Stimulated activated CD4-positive, alpha-beta T cell treated with anti-CD3 and anti-CD28 coated beads, TNF-alpha, amount 100 ng/mL, for 24 hours (primary cell): ENCODE results near the gene UBAC2.

ENCODE experiments used
- DNase-seq, 3 experiments: peaks; one replicate each; pipeline ENCODE4 v3.0.0-alpha.2; 2020; ENCODE audit warnings: low read depth in 3 of 3

The UBAC2 gene

DNA sequence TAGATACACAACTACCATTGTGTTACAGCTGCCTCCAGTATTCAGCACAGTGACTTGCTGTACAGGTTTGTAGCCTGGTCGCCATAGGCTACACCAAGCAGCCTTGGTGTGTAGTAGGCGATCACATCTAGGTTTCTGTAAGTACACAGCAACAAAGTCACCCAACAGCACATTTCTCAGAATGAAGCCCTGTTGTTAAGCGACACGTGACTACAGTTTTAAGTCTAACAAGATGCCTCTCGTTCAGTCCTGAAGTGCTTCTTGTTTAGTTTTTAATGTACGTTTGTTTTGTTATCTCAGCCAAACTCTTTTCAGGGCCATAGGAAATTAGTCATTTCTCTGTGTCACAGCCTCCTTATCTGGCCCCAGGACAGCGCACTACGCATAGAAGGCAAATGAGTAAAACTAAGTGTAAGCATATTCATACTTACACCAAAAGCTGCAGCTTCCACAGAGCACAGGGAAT, 156.5 kb downstream of the UBAC2 start:
- DNase-seq: no peak

DNA sequence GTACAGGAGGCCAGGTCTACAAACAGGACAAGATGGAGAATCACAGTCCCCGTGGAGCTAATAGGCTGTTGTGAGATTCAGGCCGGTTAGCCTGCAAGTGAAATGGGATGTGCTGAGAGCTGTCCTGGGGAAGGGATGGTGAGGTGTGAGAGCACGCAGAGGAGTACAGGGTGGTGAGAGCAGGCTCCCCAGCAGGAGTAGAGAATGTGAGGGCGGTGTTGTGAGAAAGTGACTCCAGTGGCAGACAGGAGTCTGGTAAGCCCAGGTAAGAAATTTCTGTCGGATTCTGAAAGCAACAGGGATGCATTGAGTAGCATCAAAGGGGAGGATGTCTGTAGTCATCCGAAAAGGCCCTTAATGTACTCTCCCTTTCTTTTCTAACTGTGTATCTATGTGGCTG, 157.3 kb downstream of the UBAC2 start:
- DNase-seq: no peak

DNA sequence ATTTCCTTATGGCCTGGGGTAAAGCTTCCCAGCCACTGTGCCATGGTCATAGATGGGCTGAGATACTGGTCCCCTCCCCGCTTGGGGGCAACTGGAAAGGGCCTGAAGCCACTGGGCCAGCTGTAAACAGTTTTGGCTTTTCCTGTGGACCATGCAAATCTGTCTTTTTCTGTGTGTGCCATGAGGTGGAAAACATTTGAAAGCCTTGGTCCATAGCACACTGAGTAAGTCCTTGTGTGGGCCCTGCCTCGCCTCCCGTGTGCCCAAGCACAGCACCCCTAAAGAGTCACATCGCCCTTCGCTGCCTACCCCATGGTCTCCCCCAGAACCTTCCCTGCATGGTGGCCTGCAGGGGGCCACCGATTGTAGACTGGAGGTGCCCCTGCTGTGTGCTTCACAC, 158.9 kb downstream of the UBAC2 start:
- DNase-seq: no peak

DNA sequence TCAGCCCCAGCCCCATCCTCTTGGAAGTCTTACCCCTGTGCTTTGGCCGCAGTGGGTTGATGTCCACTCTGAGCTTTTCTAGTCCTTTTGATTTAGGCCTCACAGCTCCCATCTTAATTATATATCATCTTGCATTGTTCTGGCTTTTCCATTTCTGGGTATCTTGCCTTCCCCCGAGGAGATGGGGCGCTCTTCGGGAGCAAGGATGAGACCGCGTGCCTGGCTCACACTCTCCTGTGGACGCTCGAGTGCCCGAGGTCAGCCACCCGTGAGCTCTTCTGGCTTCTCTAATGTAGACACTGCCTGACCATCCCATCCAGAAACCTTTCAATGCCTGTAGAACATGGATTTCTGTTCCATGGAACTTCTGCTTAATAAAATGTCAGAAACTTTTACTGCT, 160.0 kb downstream of the UBAC2 start:
- DNase-seq: no peak

- DNase-seq: no peak
Measured at GRCh38 chr13:99361197-99361596, 160.5 kb downstream of the UBAC2 start.

DNA sequence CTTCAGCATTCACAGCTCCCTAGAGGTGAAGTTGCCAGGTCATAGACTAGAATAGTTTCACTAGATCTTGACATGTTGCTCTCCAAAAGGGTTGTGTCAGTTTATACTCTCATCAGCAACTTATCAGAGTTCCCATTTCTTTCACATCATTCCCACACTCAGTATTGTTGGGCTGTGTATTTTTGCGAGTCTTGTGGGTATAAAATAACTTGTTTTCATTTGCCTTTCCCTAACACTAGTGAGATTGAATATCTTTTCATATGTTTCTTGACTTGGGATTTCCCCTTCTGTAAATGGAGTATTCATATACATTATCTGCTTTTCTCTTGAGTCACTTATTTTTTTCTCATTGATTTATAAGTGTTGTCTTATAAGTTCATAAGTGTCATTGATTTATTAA, 161.7 kb downstream of the UBAC2 start:
- no peak for DNase-seq

- DNase-seq: no peak
Measured at GRCh38 chr13:99363391-99363790, 162.7 kb downstream of the UBAC2 start.

GRCh38 chr13:99363949-99364348, 163.3 kb downstream of the UBAC2 start:
- DNase-seq: no peak

- DNase-seq: no peak
Measured at GRCh38 chr13:99366075-99366987, 165.7 kb downstream of the UBAC2 start.

DNA sequence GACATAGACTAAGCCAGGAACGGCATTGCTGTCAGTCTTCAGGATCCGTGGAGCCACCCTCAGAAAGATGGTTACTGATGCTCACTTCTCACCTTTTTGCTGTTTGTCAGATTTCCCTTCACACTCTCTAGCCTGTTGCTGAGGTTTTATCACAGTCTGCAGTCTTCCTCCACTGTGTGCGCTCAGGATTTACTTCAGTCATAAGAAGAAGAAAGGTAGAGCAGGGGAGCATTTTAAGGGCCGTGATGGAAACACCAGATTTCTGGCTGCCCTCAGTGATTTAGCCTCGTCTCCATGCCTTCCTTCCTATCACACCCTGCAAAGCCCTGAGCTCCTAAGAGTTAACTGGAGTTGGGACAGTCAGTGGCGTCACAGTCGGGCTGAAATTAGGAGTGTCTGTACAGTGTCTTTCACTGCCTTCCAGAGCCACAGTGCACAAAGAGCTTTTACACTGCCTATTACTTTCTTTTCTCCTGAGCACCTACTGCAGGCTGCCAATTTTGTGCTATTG, 166.5 kb downstream of the UBAC2 start:
- DNase-seq: no peak

GRCh38 chr13:99367663-99368448, 167.2 kb downstream of the UBAC2 start:
- no peak for DNase-seq

- DNase-seq: no peak
Measured at GRCh38 chr13:99370481-99371275, 170.0 kb downstream of the UBAC2 start.

GRCh38 chr13:99371956-99372355, 171.3 kb downstream of the UBAC2 start:
- no peak for DNase-seq

DNA sequence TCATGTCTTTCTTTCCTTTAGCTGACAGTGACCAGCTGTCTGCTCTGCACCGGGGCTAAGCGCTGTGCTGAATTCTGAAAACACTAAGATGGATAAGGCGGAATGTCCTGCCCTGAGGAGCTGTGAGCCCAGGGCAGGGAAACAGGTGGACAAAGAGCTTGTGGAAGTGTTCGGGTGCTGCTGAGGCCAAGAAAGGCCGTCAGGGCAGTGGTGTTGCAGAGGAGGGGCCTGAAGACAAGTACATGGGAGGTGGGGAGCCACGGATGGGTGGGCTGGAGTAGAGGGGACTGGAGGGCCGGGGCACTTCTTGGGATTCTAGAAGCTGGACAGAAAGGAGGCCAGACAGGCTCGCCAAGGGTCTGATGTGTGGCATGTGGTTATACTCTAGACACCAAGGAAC, 172.8 kb downstream of the UBAC2 start:
- DNase-seq: no peak

GRCh38 chr13:99374169-99374991, 173.7 kb downstream of the UBAC2 start:
- DNase-seq: no peak

- DNase-seq: no peak
Measured at GRCh38 chr13:99374994-99375737, 174.5 kb downstream of the UBAC2 start.

GRCh38 chr13:99375738-99376080, 175.1 kb downstream of the UBAC2 start:
- DNase-seq: no peak

DNA sequence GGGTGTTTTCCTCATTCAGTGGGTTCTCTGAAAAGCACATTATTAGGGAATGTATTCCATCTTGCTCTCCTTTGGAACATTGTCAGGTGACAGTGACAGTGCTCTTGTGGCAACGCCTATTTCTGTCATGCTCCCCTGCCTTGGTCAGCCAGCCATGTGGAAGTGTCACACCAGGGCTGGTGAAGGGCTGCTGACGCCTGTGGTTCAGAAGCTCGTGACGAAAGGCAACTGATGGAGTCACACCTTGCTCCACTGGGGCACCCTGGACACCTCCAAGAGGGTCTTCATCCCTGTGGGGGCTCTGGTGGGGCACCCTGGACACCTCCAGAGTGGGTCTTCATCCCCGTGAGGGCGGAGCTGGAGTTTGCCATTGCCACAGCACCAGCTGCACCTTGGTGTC, 175.5 kb downstream of the UBAC2 start:
- DNase-seq: no peak

DNA sequence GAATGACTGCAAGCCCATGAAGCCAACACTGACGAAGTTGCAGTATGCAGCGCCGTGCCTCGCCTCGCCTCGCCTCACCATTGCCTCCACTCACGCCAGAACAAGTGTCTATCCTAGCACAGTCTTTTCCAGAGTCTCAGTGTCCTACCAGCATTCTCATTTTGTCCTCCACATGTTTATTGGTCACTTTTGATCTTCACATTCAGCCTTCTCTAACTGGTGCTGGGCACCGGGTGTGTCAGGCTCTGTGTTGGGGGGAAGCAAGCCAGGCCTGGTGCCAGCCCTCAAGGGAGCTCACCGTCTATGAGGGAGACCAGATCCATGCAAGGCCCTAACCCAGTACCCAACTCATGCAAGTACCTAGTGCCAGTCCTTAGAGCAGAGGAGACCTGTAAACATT, 176.3 kb downstream of the UBAC2 start:
- DNase-seq: no peak

DNA sequence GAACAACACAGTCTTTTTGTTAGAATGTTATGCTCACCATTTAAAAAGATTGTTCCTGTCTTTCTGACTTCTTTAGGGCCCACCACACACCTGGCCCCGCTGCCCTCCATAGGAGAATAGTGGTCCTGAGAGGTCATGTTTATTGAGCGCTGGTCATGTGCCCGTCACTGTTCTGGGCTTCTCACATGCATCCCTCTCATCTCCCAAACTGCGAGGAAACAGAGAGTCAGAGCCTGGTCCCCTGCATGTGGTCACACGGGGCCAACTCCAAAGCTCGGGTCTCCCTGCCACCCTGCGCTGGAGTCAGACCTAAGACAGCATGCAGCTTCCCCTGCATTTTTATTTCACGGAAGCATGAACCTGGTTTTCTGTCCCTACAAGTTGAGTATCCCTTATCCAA, 177.0 kb downstream of the UBAC2 start:
- DNase-seq: no peak
